DMS53 treated with DMSO at 0.1 percent for 48 hours (cell line): ENCODE results near the gene NFAT5.
"Not testable (repeated sequence)": the region's sequence is repeated elsewhere in the genome, so short reads cannot be mapped to it uniquely, and the experiment has no call there.

Source experiments
- DNase-seq: peaks from one replicate; lab custom pipeline; 2025; ENCODE audit not compliant: unreplicated experiment; lab: John Stamatoyannopoulos, UW

The NFAT5 gene

DNA sequence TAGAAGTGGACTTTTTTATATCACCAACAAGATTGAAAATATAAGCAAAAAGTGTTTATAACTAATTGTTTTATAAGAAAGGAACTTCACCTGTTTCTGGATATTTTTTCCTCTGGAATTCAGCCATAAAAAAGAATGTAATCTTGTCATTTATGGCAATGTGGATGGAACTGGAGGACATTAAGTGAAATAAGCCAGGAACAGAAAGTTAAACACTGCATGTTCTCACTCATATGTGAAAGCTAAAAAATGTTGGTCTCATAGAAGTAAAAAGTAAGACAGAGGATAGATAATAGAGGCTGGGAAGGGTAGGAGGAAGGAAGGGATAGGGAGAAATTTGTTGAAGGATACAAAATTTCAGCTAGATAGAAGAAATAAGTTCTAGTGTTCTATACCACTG, 67.6 kb downstream of the NFAT5 start:
- no peak for DNase-seq

DNA sequence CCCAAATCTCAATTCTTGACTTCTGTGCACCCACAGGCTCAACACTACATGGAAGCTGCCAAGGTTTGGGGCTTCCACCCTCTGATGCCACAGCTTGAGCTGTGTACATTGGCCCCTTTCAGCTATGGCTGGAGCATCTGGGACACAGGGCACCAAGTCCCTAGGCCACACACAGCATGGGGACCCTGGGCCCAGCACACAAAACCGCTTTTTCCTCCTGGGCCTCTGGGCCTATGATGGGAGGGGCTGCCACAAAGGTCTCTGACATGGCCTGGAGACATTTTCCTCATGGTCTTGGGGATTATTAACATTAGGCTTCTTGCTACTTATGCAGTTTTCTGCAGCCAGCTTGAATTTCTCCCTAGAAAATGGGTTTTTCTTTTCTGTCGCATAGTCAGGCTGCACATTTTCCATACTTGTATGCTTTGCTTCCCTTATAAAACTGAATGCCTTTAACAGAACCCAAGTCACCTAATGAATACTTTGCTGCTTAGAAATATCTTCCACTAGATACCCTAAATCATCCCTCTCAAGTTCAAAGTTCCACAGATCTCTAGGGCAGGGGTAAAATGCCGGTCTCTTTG, 70.9 kb downstream of the NFAT5 start:
- DNase-seq = not testable (repeated sequence)

DNA sequence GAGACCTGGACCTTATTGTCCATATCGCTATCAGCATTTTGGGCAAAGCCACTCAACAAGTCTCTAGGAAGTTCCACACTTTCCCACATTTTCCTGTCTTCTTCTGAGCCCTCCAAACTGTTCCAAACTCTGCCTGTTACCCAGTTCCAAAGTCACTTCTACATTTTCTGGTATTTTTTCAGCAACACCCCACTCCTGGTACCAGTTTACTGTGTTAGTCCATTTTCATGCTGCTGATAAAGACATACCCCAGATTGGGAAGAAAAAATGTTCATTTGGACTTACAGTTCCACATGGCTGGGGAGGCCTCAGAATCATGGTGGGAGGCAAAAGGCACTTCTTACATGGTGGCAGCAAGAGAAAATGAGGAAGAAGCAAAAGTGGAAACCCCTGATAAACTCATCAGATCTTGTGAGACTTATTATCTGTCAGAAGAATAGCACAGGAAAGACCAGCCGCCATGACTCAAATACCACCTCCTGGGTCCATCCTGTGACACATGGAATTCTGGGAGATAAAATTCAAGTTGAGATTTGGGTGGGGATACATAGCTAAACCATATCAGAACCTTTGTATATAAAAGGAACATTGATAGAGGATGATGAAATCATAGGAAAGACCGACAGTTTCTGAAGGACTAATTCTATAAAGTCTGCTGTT, 71.6 kb downstream of the NFAT5 start:
- DNase-seq = not testable (repeated sequence)

DNA sequence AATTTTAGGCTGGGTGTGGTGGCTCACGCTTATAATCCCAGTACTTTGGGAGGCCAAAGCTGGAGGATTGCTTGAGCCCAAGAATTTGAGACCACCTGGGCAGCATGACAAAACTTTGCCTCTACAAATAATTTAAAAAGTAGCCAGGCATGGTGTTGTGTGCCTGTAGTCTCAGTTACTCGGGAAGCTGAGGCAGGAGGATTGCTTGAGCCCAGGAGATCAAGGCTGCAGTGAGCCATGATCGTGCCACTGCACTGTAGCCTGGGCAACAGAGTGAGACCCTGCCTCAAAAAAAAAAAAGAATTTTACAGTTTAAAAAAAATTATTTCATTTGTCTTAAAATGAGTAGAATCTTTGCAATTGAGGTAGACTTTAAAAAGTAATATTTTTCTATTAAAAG, 78.2 kb downstream of the NFAT5 start:
- DNase-seq = not testable (repeated sequence)

DNA sequence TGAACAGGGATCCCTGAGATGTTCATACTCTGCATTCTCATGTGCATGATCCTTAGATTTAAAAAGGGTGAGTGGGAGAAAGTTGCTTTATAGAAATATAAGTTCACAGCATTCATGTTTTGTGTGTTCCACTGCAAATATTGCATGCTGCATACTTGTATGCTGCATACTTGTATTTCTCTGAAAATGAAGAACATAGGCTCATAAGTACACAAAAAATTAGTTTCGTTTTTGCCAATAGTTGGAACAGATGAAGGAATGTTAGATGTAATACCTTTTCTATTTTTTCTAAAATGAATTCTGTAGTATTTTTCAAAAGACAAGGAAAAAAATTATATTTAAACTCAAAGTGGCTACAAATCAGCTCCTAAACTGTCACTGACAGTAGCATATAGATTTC, 79.0 kb downstream of the NFAT5 start:
- no peak for DNase-seq

DNA sequence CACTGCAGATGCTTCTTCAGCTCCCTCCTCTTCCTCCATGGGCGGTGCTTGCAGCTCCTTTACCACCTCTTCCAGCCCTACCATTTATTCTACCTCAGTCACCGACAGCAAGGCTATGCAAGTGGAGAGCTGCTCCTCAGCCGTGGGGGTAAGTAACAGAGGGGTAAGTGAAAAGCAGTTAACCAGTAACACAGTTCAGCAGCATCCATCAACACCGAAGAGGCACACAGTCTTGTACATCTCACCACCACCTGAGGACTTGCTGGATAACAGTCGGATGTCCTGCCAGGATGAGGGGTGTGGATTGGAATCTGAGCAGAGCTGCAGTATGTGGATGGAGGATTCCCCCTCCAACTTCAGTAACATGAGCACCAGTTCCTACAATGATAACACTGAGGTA, 81.3 kb downstream of the NFAT5 start:
- no peak for DNase-seq

DNA sequence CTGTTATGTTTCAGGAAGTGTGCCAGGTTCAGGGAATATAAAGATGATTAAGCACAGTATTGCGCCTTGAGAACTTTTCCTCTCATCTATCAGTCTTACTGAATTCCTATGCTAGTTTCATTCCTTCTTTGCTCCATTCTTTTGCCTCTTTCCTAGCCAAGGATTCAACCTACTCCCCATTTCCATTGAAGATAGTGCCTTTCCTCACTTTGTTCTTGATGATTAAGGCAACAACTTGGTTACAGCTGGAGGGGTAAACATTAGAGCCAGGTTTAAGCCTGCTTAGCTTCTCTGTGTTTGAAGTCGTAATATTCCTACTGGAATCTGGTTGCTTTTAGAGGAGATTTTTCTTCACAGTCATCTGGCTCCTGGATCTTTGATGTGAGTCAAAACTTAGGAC, 85.5 kb downstream of the NFAT5 start:
- DNase-seq = no peak

DNA sequence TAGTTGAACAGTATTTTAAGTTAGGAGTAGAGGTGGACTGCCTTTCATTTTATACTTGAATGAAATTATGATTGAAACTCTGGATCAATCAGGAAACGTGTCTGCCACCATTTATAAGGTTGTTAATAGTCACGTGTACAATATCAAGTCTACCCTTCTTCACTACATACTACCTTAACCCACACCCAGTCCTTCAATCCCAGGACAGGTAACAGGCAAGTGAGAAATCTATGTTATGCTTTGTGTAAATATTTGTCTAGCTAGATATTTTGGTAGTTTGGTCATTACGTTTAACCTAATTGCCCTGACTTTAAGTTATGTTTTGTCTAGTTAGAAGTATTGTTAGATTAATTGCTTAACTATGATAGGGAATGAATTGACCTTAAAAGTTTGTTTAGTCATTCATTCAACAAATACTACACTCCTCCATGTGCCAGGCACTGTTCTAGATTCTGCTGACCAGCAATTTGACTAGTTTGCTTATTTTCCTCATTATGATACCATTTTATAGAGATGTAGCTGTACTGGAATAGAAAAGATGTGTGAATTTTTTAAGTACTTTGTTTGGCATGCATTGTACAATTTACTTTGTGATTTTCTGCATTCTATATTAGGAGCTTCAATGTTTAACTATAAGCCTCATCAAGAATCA, 88.6 kb downstream of the NFAT5 start:
- no peak for DNase-seq

DNA sequence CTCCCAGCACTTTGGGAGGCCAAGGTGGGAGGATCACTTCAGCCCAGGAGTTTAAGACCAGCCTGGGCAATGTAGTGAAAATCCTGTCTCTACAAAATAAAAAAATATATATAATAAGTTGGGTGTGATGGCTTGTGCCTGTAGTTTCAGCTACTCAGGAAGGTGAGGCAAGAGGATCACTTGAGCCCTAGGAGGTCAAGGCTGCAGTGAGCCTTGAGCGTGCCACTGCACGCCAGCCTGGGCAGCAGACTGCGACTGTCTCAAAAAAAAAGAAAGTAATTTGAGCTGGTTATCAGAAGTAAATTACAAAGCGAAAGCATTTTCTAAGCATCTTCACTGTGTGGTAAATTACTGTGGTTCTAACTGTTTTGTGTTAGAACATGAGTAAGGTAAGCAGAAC, 94.4 kb downstream of the NFAT5 start:
- DNase-seq = no peak

DNA sequence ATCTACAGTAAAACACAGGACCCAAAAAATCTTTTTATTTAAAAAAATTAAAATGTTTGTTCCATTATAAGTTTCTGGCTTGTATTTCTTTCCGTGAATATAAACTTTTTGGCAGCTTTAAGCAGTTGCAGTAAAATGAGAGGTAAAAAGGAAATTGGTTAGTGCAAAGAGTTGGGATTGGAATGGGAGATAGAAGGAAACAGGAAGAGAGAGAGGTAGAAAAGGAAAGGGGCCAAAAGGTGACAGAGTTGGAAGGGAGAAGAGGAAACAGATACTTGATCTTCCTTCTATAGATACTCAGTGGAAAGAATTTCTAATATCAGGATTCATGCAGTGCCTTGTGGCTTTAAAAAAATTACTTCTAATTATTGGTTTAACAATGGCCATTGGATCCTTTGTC, 97.1 kb downstream of the NFAT5 start:
- no peak for DNase-seq

DNA sequence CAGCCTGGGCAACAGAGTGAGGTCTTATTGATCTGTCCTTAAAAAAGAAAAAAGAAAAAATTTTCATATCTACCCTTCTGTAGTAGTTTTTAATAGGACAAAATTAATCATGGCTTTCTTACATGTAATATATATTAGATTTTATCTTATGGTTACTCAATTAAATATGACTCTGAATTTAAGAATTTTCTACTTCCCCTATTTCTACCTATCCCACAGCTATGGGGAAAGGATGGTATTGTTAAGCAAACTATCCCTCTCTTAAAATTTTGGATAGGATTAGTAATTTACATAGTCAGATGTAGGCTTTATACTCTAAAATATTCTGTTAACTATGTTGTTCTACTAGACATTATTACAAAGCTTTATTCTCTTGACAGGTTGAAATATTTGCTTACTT, 98.1 kb downstream of the NFAT5 start:
- no peak for DNase-seq

DNA sequence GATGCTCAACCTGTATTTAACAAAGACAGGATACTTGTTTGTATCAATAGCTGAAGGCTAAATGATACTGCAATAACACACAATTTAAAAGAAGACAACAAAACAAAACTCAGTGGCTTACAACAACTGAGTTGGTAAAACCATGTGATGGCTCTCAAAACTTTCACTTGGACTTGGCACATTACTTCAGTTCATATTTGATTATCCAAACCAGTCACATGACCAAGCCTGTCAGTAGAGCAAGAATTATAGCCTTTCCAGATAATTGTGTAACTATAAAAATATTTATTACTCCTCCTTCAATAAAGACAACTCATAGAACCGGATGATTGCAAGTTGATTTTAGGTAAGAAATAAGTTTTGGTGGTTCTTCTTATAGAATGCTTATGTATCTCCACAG, 103.8 kb downstream of the NFAT5 start:
- DNase-seq = no peak

DNA sequence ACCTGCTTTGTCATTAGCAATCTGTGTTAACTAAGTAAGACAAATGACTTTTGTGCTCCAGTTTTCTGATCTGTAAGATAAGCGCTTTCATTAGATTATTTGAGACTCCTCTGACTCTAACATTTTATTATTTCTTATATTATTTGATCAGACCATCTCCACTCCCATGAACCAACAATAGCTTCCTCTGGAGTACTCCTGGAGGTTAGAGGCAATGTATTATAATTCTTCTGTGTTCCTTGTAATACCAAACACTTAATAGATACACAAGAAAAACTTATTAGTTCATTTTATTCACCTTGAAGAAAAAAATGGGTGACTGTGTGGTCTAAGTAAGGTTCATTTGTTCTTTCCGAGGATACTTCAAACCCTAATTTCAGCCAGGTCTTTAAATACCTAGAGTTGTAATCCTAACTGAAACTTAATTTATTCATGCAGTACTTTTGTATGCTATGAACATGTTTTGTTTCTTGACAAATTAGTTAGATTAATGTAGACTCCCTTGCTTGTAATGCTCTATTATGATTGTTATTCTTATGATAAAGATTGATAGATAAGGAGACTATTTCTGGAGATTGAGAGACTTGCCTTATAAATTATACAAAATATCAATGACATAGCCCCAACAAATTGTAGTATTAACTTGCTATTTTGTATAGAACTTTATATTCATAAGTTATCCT, 106.7 kb downstream of the NFAT5 start:
- no peak for DNase-seq

DNA sequence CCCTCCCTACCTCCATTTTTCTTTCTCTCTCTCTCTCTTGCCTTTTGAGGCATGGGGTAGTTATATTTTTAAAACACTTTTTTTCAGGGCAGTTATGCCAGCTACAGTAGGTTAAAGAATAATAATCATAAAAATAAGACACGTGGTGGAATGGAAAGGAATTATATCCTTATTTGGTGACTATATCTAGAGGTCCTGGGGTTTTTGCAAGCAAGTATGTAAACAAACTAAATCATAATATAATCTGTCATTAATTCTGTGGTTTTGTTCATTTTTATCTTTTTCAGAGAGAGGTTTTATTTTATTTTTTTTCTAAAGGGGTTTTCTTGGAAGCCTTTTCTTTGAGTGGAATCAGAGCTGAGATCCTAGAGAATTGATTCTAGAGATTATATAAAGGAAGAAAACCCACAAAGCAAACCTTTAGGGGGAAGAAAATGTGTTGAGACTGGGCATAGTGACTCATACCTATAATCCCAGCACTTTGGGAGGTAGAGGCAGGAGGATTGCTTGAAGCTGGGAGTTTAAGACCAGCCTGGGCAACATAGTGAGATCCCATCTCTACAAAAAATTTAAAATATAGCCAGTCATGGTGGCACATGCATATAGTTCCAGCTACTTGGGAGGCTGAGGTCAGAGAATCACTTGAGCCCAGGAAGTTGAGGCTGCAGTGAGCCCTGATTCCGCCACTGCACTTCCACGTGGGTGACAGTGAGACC, 107.4 kb downstream of the NFAT5 start:
- no peak for DNase-seq

DNA sequence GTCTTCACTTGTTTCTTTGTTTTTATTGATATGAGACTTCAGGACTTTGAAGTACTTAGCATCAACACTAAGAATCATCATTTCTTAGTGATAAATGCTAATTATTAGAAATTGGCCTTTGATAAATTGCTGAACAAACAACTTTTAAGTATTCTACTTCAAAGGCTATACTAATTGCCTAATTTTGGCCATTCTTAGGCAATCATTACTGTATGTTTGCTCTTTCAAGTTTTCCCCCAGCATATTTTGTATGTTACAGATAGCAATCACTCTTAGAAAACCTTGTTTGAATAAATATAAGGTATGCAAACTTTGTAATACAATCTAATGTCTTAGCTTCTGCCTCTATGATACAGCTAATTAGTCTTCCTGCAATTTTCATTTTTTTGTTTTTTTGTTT, 114.6 kb downstream of the NFAT5 start:
- no peak for DNase-seq

DNA sequence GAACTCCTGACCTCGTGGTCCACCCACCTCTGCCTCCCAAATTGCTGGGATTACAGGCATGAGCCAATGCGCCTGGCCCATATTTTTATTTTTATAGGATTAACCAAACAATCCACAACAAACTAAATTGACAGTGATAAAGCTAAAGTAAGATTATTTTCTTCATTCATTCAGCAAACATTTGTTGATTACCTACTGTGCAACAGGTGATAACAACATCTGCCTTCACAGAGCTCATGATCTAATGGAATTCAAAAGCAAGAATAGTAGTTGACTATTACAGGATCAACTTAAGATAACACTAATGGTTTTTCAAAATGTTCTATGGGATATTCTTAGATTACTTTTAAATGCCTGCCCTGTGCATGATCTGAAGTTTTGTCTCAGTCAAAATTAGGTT, 122.8 kb downstream of the NFAT5 start:
- no peak for DNase-seq

DNA sequence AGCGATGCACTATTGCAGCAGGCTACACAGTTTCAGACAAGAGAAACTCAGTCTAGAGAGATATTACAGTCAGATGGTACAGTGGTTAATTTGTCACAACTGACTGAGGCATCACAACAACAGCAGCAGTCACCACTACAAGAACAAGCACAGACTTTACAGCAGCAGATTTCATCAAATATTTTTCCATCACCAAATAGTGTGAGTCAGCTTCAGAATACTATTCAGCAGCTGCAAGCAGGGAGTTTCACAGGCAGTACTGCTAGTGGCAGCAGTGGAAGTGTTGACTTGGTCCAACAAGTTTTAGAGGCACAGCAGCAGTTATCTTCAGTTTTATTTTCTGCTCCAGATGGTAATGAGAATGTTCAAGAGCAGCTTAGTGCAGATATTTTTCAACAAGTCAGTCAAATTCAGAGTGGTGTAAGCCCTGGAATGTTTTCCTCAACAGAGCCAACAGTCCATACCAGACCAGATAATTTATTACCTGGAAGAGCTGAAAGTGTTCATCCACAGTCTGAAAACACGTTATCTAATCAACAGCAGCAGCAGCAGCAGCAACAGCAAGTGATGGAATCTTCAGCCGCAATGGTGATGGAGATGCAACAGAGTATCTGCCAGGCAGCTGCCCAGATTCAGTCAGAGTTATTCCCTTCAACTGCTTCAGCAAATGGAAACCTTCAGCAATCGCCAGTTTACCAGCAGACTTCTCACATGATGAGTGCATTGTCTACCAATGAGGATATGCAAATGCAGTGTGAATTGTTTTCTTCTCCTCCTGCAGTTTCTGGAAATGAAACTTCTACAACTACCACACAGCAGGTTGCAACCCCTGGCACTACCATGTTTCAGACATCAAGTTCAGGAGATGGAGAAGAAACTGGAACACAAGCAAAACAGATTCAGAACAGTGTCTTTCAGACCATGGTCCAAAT, 126.5 kb downstream of the NFAT5 start:
- no peak for DNase-seq

DNA sequence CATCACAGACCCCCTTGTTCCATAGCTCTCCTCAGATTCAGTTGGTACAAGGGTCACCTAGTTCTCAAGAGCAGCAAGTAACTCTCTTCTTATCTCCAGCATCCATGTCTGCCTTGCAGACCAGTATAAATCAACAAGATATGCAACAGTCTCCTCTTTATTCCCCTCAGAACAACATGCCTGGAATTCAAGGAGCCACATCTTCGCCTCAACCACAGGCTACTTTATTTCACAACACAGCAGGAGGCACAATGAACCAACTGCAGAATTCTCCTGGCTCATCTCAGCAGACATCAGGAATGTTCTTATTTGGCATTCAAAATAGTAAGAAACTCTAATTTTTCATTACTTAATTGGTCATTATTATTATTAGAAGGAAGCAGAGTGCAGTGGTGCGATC, 128.2 kb downstream of the NFAT5 start:
- no peak for DNase-seq

DNA sequence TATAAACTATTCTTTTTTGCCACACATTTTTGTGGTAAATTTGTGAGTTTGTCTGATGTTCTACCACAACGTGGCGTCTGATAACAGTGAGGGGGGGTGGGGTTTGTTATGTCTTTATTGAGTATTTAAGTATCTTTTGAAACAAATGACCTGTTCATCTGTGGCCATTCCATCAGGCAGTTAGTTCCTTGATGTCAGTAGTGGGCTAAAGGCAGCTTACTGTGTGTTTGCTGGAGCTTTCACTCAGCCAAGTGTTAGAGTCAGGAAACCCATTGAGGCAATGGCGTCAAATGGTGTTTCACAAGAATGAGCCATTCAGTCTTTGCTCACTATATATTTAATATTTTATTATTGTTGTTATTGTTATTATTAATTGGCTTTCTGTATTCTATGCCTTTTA, 132.6 kb downstream of the NFAT5 start:
- DNase-seq = no peak

DNA sequence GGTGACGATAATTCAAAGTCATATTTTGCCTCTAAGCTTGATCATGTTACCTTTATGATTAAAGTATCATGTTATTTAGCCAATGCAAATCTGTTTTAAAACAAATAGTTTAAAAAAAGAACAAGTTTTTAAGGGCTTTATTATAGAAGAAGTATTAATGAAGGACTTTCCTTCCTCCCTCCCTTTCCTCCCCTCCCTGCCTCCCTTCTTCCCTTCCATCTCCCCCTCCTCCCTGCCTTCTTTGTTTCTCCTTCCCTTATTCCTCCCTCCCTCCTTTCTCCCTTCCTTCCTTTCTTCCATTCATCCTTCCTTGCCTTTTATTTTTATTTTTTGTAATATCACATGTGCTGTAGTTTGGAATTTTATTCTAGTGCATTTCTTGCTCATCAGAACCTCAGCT, 134.1 kb downstream of the NFAT5 start:
- no peak for DNase-seq
